Erythroblast (primary cell): Measurements from ENCODE around the gene SMOC2.

Experiments used
- DNase-seq, 2 experiments: peaks; one replicate each; lab custom pipeline; 2025; lab: John Stamatoyannopoulos, UW
- GATA1 ChIP-seq: IDR thresholded peaks from 2 replicates; pipeline ENCODE4 v1.6.1; 2011; ENCODE audit warnings: low read depth, mild to moderate bottlenecking, control low read depth, low read length, moderate library complexity
- POLR2A ChIP-seq: IDR thresholded peaks from 2 replicates; pipeline ENCODE4 v1.6.1; 2011; ENCODE audit warnings: mild to moderate bottlenecking, low read length

SMOC2 gene

DNA sequence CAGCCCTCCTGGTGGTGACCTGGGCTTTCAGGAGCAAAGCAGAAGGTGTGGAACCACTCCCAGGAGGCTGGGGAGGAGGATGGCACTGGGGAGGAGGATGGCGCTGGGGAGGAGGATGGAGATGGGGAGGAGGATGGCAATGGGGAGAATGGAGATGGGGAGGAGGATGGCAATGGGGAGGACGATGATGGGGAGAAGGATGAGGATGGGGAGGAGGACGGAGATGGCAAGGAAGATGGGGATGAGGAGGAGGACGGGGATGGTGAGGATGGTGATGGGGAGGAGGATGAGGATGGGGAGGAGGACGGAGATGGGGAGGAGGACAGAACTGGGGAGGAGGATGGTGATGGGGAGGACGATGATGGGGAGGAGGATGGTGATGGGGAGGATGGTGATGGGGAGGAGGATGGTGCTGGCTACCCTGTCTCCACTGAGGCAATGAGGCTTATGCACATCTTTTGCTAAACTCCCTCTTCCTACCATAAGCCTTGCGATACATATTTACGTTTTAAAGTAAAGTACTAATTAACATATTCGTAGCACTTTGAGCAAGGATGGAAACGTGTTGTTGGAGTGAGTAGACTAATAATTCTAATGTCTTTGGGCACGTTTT is 7.4 kb downstream of the SMOC2 start:
- TF ChIP-seq POLR2A: no peak
- no peak for TF ChIP-seq GATA1
- DNase-seq: no peak

DNA sequence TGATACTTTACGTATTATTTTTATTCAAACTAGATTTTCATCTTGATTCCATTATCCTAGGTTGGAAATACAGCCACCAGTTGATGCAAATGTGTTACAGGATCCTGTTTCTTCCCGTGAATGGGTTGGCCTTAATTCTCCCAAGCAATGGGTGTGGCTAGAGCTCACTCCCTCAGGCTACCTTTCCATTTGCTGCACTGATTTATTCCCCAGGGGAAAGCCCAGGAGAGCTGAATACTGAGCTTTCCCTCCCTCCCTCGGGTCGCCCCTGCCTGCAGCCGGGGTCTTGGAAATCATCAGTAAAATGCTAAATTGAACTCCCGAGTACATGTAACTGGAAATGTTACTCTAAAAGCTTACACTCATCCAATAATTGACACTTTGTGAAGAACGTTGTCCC is 9.9 kb downstream of the SMOC2 start:
- no peak for TF ChIP-seq POLR2A
- DNase-seq: no peak

DNA sequence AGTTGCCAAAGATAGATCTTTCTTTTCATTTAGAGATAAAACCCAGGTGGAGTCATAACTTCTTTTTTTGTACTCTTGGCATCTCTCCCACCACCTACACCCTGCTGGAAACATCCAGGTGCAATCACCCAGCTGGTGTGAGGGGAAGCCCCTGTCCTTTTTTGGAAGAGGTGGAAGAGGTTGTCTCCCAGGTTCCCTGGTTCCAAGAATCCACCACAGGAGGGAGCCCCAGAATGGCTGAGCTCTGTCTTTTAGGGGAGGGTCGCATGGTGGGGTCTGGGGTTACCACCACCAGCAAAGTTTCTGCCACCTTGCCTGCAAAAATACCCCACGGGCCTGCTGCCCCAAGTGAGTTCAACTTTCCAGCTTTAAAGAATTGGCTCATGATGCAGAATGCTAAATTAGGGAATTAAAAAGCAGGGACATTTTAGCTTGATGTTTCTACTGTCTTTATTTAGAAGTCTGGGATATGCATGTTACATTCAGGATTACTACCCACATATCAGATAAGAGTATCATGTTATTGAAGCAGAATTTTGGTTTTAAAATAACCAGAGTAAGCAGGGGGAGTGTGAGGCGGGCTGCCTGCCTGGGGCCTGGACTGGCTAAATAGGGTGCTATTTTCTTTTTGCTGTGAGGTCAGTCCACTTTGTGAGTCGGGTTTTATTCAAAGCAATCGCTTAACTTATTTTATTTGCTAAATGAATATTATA is 11.0 kb downstream of the SMOC2 start:
- TF ChIP-seq GATA1 (no peak), POLR2A (no peak)
- DNase-seq: no peak

DNA sequence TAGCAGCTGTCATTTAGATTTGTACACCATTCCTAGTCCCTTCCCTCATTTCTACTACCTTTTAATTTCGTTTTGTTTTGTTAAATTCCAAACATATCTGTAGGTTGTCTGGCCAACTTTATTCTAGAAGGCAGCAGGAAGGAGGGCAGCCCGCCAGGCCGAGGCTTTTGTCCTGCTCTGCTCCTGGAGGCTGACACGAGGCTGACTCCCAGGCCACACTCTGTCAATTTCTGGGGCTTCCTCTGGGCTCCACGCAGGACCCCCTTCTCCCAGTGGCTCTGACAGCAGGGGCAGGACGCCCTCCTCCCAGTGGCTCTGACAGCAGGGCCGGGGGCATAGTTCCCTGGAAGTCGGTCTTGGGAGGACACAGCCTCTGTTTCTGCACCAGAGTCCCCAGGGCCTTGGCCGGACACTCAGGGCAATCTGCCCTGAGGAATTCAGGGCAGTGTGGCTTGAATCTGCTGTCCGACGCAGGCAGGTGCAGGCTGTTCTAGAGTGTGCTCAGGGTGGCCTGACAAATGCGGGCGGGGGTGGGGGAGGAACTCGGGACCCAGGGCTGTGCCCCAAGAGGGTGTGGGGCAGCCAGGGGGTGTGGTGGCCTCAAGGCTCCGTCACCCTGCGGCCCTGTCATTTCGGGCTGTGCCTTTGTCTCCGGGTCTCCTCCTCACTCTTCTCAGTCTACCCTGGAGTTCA is 11.8 kb downstream of the SMOC2 start:
- no peak for TF ChIP-seq POLR2A
- TF ChIP-seq GATA1: no peak
- DNase-seq: no peak

DNA sequence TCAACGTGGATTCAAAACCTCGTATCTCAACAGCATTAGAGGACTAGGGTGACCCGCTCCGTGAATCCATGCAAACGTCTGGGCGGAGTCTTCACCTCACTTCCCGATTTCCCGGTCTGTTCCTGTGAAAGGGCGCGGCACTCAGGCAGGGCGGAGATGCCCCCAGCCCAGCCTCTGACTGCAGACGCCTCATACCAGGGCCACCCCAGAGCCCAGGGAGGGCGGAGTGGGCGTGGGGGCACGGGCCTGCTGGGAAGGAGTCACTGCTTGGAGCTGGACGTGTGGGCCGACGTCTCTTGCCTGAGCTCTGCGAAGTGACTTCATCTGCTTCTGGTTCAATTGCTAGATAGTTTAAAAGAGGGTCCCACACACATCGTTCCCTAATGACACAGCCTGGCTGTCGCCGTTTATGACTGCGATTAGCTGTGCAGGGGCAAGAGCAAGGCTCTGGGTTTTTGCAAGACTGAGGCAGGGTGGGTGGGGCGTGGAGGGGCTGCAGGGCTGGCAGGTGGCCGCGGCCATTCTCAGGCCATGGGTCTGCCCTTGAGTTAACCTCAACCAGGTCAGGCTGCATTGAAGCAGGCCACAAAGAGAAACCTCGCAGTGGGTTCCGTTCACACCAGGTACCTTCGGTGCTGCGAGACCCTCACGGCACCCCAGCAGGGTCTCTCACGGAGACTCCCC is 15.0 kb downstream of the SMOC2 start:
- no peak for DNase-seq
- TF ChIP-seq GATA1 (no peak), POLR2A (no peak)

DNA sequence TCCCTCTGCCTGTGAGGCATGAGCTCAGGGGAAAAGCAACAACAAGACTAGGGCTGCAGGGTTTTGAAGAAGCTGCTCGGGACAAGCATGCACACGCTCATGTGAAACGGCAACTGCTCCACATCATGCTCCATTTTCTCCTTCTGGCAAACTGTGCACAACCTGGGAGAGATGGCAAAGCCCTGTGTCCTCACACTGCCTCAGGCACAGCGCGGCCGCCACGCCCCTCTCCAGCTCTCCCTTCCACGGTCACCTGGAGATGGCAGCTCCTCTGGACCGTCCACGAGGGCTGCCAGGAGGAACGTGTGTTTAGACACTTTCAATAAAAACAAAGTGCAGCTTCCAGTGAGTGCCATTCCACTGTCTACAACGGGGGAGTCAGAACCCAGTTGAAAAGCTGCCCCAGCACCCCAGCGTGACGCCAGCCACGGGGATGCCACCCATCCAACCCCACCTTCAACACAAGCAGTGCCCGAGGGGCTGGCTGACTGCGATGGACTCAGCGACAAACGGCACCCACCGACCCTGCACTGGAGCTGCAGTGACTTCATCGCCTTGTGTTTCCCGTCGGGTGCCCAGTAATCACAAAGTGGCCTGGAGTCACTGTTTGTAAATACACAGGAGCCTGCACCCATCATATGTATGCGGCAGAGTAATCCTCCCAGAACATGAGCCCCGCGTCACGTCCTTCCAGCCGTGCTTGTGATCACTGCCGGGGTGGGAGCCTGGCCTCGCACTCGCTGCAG is 16.1 kb downstream of the SMOC2 start:
- DNase-seq: no peak
- TF ChIP-seq POLR2A (no peak), GATA1 (no peak)

DNA sequence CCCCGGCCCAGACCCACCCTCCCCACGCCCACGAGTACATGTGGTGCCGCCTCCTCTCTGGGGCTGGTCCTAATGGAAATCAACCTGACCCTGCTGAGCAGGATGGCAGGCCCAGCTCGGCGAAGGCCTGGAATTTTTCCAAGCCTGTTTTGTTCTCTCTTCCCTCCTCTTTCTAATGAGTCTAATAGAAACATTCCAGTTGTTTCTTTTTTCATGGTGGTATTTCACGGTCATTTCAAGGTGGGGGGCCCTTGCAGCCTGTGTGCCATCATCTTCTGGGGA is 16.6 kb downstream of the SMOC2 start:
- no peak for DNase-seq
- TF ChIP-seq POLR2A (no peak), GATA1 (no peak)

DNA sequence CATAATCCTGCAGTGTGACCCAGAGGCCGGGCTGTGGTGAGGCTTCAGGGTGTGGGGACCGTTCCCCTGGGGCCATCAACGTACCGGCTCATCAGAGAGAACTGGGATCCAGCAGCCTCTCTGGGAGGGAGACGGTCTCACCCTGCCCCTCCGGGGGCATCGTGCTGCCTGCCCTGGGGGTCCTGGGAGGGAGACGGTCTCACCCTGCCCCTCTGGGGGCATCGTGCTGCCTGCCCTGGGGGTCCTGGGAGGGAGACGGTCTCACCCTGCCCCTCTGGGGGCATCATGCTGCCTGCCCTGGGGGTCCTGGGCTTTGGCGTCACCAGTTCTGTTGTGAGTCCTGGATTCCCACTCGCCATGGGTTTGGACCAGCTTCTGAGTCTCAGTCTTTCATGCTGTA is 17.1 kb downstream of the SMOC2 start:
- TF ChIP-seq POLR2A (no peak), GATA1 (no peak)

DNA sequence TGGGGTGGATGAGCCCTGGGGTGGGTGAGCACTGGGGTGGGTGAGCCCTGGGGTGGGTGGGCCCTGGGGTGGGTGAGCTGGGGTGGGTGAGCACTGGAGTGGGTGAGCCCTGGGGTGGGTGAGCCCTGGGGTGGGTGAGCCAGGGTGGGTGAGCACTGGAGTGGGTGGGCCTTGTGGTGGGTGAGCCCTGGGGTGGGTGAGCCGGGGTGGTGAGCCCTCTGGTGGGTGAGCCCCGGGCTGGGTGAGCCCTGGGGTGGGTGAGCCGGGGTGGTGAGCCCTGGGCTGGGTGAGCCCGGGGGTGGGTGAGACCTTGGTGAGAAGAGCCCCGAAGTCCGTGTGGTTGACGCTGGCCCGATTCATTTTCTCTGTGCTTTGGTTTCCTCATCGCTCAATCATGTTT is 18.6 kb downstream of the SMOC2 start:
- no peak for DNase-seq
- TF ChIP-seq POLR2A (no peak), GATA1 (no peak)

More for the DNA sequence above, 17.1 kb downstream of the SMOC2 start:
- DNase-seq: no peak

DNA sequence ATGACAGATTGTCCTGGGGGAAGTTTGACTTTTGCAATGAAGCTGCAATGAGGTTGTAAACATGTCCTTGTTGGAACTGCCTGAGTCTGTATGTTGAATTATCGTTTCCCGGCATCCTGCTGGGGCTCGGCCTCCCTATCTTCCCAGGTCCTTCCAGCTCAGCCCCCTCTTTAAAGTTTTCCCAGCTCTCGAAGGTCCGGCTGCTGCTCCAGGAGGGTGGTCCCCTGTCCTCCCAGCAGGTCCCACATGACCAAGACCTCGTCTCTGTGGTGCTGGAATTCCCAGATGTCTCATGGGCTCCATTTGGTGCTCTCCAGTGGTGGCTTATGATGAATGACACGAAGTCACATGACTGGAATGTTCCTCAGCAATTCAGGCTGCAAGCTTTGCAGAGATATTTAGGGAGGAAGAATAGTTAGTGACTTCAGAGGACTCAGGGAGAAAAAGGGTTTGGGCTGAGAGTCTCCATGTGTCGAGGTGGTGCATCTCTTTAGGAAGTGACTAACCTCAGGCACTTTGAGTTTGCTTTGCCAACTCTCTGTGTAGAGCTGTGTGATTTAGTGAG is 21.4 kb downstream of the SMOC2 start:
- DNase-seq: no peak
- TF ChIP-seq POLR2A (no peak), GATA1 (no peak)

DNA sequence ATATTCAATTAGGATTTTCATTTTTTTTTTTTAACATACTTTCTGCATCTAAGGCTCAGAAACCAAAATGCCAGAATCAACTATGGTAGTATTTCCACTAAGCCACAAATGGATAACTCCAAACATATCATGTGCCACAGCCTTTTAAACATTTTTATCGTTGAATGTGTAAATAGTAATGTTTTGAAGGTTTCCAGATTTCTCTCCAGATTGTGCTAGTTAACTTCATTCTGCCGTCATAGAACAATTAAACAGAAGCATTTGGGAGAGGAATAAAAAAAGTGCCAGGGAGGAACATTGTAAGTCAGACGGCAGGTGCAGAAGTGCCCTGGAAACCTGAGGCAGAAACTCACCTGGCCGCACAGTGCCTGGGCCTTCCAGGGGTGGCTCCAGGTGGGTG is 23.6 kb downstream of the SMOC2 start:
- TF ChIP-seq POLR2A: no peak
- no peak for TF ChIP-seq GATA1
- no peak for DNase-seq

DNA sequence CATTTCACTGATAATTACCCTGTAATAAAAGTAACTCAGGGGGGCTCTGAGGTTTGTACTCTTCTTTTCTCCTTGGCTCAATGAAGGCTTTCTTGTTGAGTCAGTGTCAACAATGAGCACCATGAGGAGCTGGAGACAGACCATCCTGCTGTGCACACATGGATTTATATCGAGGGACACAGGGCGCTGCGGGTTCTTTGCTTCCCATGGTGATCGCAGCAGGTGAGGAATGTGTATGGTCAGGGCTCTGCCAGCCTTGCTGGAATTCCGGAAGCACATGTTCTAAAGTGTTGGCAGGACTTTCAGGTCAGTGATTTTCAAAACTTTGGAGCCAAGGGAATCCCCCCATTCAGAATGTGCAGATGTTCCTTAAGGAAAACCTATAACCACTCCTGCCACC is 27.1 kb downstream of the SMOC2 start:
- DNase-seq: no peak
- no peak for TF ChIP-seq POLR2A
- no peak for TF ChIP-seq GATA1

DNA sequence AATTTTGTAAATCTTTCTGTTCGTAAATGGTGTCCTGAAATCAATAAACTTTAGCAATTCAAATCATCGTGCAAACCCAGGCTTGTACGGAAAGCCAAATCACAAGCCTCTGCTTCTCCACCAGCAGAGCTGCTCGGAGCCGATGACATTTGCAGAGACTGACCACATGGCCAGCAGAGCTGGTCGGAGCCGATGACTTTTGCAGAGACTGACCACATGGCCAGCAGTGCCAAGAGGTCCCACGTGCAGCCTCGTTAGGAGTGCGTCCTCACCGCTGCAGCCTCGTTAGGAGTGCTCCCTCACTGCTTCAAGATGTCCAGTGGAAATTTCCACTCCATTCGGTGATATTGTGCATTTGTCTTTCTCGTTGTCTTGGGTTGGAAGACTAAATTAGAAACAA is 28.5 kb downstream of the SMOC2 start:
- no peak for DNase-seq
- no peak for TF ChIP-seq POLR2A
- no peak for TF ChIP-seq GATA1

DNA sequence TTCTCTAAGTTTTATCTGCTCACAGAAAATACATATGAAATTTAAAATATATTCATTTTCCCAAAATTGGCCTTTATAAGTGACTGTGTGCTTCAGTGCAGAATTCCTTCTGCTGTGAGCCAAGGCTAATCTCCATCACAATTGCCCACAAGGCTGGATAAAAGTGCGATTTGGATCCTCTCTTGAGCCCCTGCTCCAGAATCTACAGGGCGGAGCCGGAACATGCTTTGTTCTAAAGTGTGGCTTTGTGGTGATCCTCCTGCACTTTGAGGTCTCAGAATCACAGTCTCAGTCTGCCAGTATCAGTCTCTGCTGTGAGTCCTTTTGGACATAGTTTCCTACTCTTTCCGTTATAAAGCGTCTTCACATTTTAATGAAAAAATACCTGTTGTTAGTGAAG is 28.9 kb downstream of the SMOC2 start:
- no peak for DNase-seq
- TF ChIP-seq GATA1: no peak
- no peak for TF ChIP-seq POLR2A
